ENCODE measurements around the gene SLC27A2. TPM values are rescaled to one million over a fixed set of nuclear protein-coding genes. Genes with fewer than 3 reads are reported as not detected.
"Not testable (repeated sequence)": the region's sequence is repeated elsewhere in the genome, so short reads cannot be mapped to it uniquely, and the experiment has no call there.

The SLC27A2 gene
- total RNA-seq, 3 donors from 2014 or later (not counting 1 experiment from before 2014, with no cell fraction given), result 0.47 to 2.7 (median 0.50) TPM

- H3K36me3 Mint-ChIP-seq, result no peaks in the 10 kb centered on the region
- H3K27me3 Mint-ChIP-seq (ENCODE audit: low read depth in 2 of 2), result peaks cover 0 to 5% of the 10 kb centered on the region in 2 donors
- Histone ChIP-seq H3K9me3 (ENCODE audit: control insufficient read depth, insufficient read depth, low read length) (no peaks in the 10 kb centered on the region), H3K36me3 (ENCODE audit: control insufficient read depth, insufficient read depth, low read length) (no peaks in the 10 kb centered on the region), H3K27me3 (ENCODE audit: control insufficient read depth, insufficient read depth, low read length) (no peaks in the 10 kb centered on the region), H3K27ac (ENCODE audit: low read length) (no peak overlapping the region), H3K4me3 (ENCODE audit: low read length) (no peak overlapping the region), H3K4me1 (ENCODE audit: control insufficient read depth, insufficient read depth, low read length) (no peaks in the 10 kb centered on the region)
- H3K27ac Mint-ChIP-seq, result no peak overlapping the region
- H3K9me3 Mint-ChIP-seq, result no peaks in the 10 kb centered on the region
- H3K4me3 Mint-ChIP-seq, result no peak overlapping the region
- H3K4me1 Mint-ChIP-seq, result no peaks in the 10 kb centered on the region
- ATAC-seq (no peak), DNase-seq (no peak)
- TF ChIP-seq, protein P1, sequence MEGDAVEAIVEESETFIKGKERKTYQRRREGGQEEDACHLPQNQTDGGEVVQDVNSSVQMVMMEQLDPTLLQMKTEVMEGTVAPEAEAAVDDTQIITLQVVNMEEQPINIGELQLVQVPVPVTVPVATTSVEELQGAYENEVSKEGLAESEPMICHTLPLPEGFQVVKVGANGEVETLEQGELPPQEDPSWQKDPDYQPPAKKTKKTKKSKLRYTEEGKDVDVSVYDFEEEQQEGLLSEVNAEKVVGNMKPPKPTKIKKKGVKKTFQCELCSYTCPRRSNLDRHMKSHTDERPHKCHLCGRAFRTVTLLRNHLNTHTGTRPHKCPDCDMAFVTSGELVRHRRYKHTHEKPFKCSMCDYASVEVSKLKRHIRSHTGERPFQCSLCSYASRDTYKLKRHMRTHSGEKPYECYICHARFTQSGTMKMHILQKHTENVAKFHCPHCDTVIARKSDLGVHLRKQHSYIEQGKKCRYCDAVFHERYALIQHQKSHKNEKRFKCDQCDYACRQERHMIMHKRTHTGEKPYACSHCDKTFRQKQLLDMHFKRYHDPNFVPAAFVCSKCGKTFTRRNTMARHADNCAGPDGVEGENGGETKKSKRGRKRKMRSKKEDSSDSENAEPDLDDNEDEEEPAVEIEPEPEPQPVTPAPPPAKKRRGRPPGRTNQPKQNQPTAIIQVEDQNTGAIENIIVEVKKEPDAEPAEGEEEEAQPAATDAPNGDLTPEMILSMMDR (IDR thresholded peaks at IDR 0.05), result no peak
- intact Hi-C loops (cut with micrococcal nuclease), result no loop called here
- WGBS (ENCODE audit: insufficient coverage), result 96% methylated on average over 2 of the region's 2 CpGs
Measured at GRCh38 chr15:50151476-50151875, 30.5 kb upstream of the SLC27A2 start.

GRCh38 chr15:50158236-50158635 lies 23.8 kb upstream of the SLC27A2 start:
- H3K27me3 ChIP-seq (ENCODE audit: control insufficient read depth, insufficient read depth, low read length); H3K27ac Mint-ChIP-seq; ATAC-seq; intact Hi-C loops (cut with micrococcal nuclease); H3K9me3 Mint-ChIP-seq; H3K36me3 ChIP-seq (ENCODE audit: control insufficient read depth, insufficient read depth, low read length); H3K36me3 Mint-ChIP-seq; H3K4me1 ChIP-seq (ENCODE audit: control insufficient read depth, insufficient read depth, low read length); H3K4me3 ChIP-seq (ENCODE audit: low read length); H3K27ac ChIP-seq (ENCODE audit: low read length); H3K9me3 ChIP-seq (ENCODE audit: control insufficient read depth, insufficient read depth, low read length); DNase-seq; H3K4me1 Mint-ChIP-seq; H3K4me3 Mint-ChIP-seq: not testable (repeated sequence)
- 93% methylated on average over 28 of the region's 28 CpGs for WGBS (ENCODE audit: insufficient coverage)
- H3K27me3 Mint-ChIP-seq (ENCODE audit: low read depth in 2 of 2), result peaks cover 16 to 38% of the 10 kb centered on the region in 2 donors

- no peaks in the 10 kb centered on the region for H3K36me3 ChIP-seq (ENCODE audit: control insufficient read depth, insufficient read depth, low read length)
- no peaks in the 10 kb centered on the region for H3K9me3 Mint-ChIP-seq
- peaks cover 16 to 29% of the 10 kb centered on the region in 2 donors for H3K27me3 Mint-ChIP-seq (ENCODE audit: low read depth in 2 of 2)
- no peaks in the 10 kb centered on the region for H3K27me3 ChIP-seq (ENCODE audit: control insufficient read depth, insufficient read depth, low read length)
- 58% methylated on average over 2 of the region's 2 CpGs for WGBS (ENCODE audit: insufficient coverage)
- H3K4me3 ChIP-seq (ENCODE audit: low read length), result no peak overlapping the region
- H3K27ac ChIP-seq (ENCODE audit: low read length), result no peak overlapping the region
- H3K36me3 Mint-ChIP-seq, result no peaks in the 10 kb centered on the region
- TF ChIP-seq, protein P1 (IDR thresholded peaks at IDR 0.05), result no peak
- H3K4me3 Mint-ChIP-seq, result no peak overlapping the region
- H3K4me1 ChIP-seq (ENCODE audit: control insufficient read depth, insufficient read depth, low read length), result no peaks in the 10 kb centered on the region
- intact Hi-C loops (cut with micrococcal nuclease), result no loop called here
- H3K9me3 ChIP-seq (ENCODE audit: control insufficient read depth, insufficient read depth, low read length), result no peaks in the 10 kb centered on the region
- DNase-seq (no peak), ATAC-seq (no peak)
- H3K4me1 Mint-ChIP-seq, result no peaks in the 10 kb centered on the region
- H3K27ac Mint-ChIP-seq, result no peak overlapping the region
Measured at GRCh38 chr15:50162969-50163718, 18.9 kb upstream of the SLC27A2 start.

GRCh38 chr15:50163719-50164410 lies 18.1 kb upstream of the SLC27A2 start:
- no peaks in the 10 kb centered on the region for H3K9me3 Mint-ChIP-seq
- peaks cover 16 to 26% of the 10 kb centered on the region in 2 donors for H3K27me3 Mint-ChIP-seq (ENCODE audit: low read depth in 2 of 2)
- H3K27ac ChIP-seq (ENCODE audit: low read length), result no peak overlapping the region
- H3K36me3 Mint-ChIP-seq, result no peaks in the 10 kb centered on the region
- no peak overlapping the region for H3K4me3 ChIP-seq (ENCODE audit: low read length)
- intact Hi-C loops (cut with micrococcal nuclease), result no loop called here
- H3K4me1 Mint-ChIP-seq, result no peaks in the 10 kb centered on the region
- no peak overlapping the region for H3K4me3 Mint-ChIP-seq
- no peaks in the 10 kb centered on the region for H3K36me3 ChIP-seq (ENCODE audit: control insufficient read depth, insufficient read depth, low read length)
- ATAC-seq (no peak), DNase-seq (no peak)
- WGBS (ENCODE audit: insufficient coverage), result 79% methylated on average over 2 of the region's 2 CpGs
- no peaks in the 10 kb centered on the region for H3K27me3 ChIP-seq (ENCODE audit: control insufficient read depth, insufficient read depth, low read length)
- TF ChIP-seq, protein P1 (IDR thresholded peaks at IDR 0.05), result no peak
- H3K27ac Mint-ChIP-seq, result no peak overlapping the region
- no peaks in the 10 kb centered on the region for H3K9me3 ChIP-seq (ENCODE audit: control insufficient read depth, insufficient read depth, low read length)
- no peaks in the 10 kb centered on the region for H3K4me1 ChIP-seq (ENCODE audit: control insufficient read depth, insufficient read depth, low read length)
